GM19328 (cell line): ENCODE results near the gene DISP1.
"Not testable (repeated sequence)": the region's sequence is repeated elsewhere in the genome, so short reads cannot be mapped to it uniquely, and the experiment has no call there.

Source experiments
- ATAC-seq: cut with Tn5 transposase; IDR thresholded peaks from one replicate; pipeline ENCODE4 v1.9.1; 2021; ENCODE audit warnings: mild to moderate bottlenecking, moderate library complexity; ENCODE audit not compliant: unreplicated experiment

DISP1 gene

DNA sequence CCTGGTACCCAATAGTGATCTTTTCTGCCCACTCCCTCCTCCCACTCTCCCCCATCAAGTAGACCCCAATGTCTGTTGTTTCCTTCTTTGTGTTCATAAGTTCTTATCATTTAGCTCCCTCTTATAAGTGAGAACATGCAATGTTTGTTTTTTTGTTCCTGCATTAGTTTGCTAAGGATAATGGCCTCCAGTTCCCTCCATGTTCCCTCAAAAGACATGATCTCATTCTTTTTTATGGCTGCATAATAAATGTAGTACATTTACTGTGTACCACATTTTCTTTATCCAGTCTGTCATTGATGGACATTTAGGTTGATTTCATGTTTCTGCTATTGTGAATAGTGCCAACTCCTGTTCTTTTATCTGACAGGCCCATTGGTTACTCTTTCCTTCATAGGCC, 35.7 kb downstream of the DISP1 start:
- not testable (repeated sequence) for ATAC-seq

GRCh38 chr1:222852326-222852725, 37.5 kb downstream of the DISP1 start:
- no peak for ATAC-seq

- ATAC-seq: no peak
Observed at GRCh38 chr1:222861062-222861461, 46.2 kb downstream of the DISP1 start.
